ENCODE data around the gene ANGPTL2. TPM values are rescaled to one million over a fixed set of nuclear protein-coding genes. Genes with fewer than 3 reads are reported as not detected.

Gene ANGPTL2
- total RNA-seq, 1 donor: 19.9 TPM

GRCh38 chr9:127140181-127140580 is 17.7 kb upstream of the ANGPTL2 start:
- TF ChIP-seq CTCF (IDR thresholded peaks at IDR 0.05; ENCODE audit: insufficient read depth, low read depth, low read length): no peak
- no peak overlapping the region for H3K4me3 ChIP-seq (ENCODE audit: low read depth, low read length)
- no peak for DNase-seq (ENCODE audit: low read depth)

- no peak for TF ChIP-seq CTCF (IDR thresholded peaks at IDR 0.05; ENCODE audit: insufficient read depth, low read depth, low read length)
- no peak for DNase-seq (ENCODE audit: low read depth)
- no peak overlapping the region for H3K4me3 ChIP-seq (ENCODE audit: low read depth, low read length)
Observed at GRCh38 chr9:127139775-127140174, 17.3 kb upstream of the ANGPTL2 start.

- DNase-seq (ENCODE audit: low read depth): no peak
- TF ChIP-seq CTCF (IDR thresholded peaks at IDR 0.05; ENCODE audit: insufficient read depth, low read depth, low read length): no peak
- no peak overlapping the region for H3K4me3 ChIP-seq (ENCODE audit: low read depth, low read length)
Observed at GRCh38 chr9:127139071-127139731, 16.8 kb upstream of the ANGPTL2 start.

GRCh38 chr9:127138444-127138843 is 16.0 kb upstream of the ANGPTL2 start:
- H3K4me3 ChIP-seq (ENCODE audit: low read depth, low read length): no peak overlapping the region
- no peak for TF ChIP-seq CTCF (IDR thresholded peaks at IDR 0.05; ENCODE audit: insufficient read depth, low read depth, low read length)
- DNase-seq (ENCODE audit: low read depth): no peak

GRCh38 chr9:127137640-127138360 is 15.4 kb upstream of the ANGPTL2 start:
- TF ChIP-seq CTCF (IDR thresholded peaks at IDR 0.05; ENCODE audit: insufficient read depth, low read depth, low read length): no peak

GRCh38 chr9:127136880-127137639 is 14.6 kb upstream of the ANGPTL2 start:
- no peak overlapping the region for H3K4me3 ChIP-seq (ENCODE audit: low read depth, low read length)
- DNase-seq (ENCODE audit: low read depth): no peak
- TF ChIP-seq CTCF (IDR thresholded peaks at IDR 0.05; ENCODE audit: insufficient read depth, low read depth, low read length): no peak

More at GRCh38 chr9:127137640-127138360, 15.4 kb upstream of the ANGPTL2 start:
- no peak for DNase-seq (ENCODE audit: low read depth)
- no peak overlapping the region for H3K4me3 ChIP-seq (ENCODE audit: low read depth, low read length)

All from fibroblast of villous mesenchyme (primary cell).